A549 (cell line): ENCODE measurements around the gene PRKG1. TPM values are rescaled to one million over a fixed set of nuclear protein-coding genes. Genes with fewer than 3 reads are reported as not detected.
A peak's percentile ranks its signal among the peaks of the same experiment; 100 is the strongest.

Experiments
- ATAC-seq, 2 experiments: fragments of 200-7000 bp in 1 of 2; fragments of >200 bp in 1 of 2; cut with Nextera tagmentation in 1 of 2; cut with Tn5 transposase in 1 of 2; 3 replicates each; pipeline versions ENCODE4 v1.8.0 to v1.9.1; 2018 to 2020; ENCODE audit warnings: mild to moderate bottlenecking in 1 of 2, moderate library complexity in 1 of 2
- CTCF ChIA-PET: fragments of 300-600 bp; sonication (Branson Sonifier 250); formaldehyde crosslinking; extraction: SDS; loops from one replicate; lab custom pipeline; 2021; ENCODE audit warnings: antibody characterized with exemption, inconsistent platforms; lab: Yijun Ruan, JAX
- POLR2A ChIA-PET: fragments of 350-600 bp; formaldehyde crosslinking; extraction: SDS; loops from one replicate; lab custom pipeline; 2021; ENCODE audit warnings: antibody characterized with exemption, inconsistent platforms; lab: Yijun Ruan, JAX
- DNase-seq, 2 experiments: peaks; one replicate each; pipeline versions ENCODE4 v3.0.0 to v3.0.0-alpha.2; 2011 to 2016; ENCODE audit warnings: low read depth in 1 of 2, low spot score in 1 of 2
- FAIRE-seq: peaks from 2 replicates; lab custom pipeline; 2011; peaks lifted over from hg19 to GRCh38; lab: Jason Lieb, UNC
- H3K27ac ChIP-seq, 2 experiments: fragments of >200 bp; sonication (Bioruptor Twin); formaldehyde crosslinking; 3 replicates each; pipeline ENCODE4 v1.5.1; 2016 to 2017
- H3K4me1 ChIP-seq: fragments of >200 bp; sonication (Bioruptor Twin); formaldehyde crosslinking; 3 replicates; pipeline ENCODE4 v1.6.1; 2016
- H3K4me2 ChIP-seq: fragments of >200 bp; sonication (Bioruptor Twin); formaldehyde crosslinking; 3 replicates; pipeline ENCODE4 v1.6.1; 2016
- H3K4me3 ChIP-seq: fragments of >200 bp; sonication (Bioruptor Twin); formaldehyde crosslinking; 3 replicates; pipeline ENCODE4 v1.5.1; 2016
- H3K9me3 ChIP-seq: fragments of >200 bp; sonication (Bioruptor Twin); formaldehyde crosslinking; 3 replicates; pipeline ENCODE4 v1.6.1; 2016
- BHLHE40 ChIP-seq: IDR thresholded peaks from 2 replicates; pipeline ENCODE4 v1.6.1; 2012; ENCODE audit warnings: low read depth, low read length, inconsistent platforms
- CBX8 ChIP-seq: fragments of 200-600 bp; sonication (generic); IDR thresholded peaks from 2 replicates; pipeline ENCODE4 v1.6.1; 2016
- CEBPB ChIP-seq, 2 experiments: fragments of >200 bp in 1 of 2; sonication (Bioruptor Twin) in 1 of 2; formaldehyde crosslinking in 1 of 2; IDR thresholded peaks; 2 replicates each; pipeline ENCODE4 v1.6.1; 2012 to 2016
- CHD2 ChIP-seq: fragments of 150-350 bp; IDR thresholded peaks from 2 replicates; pipeline ENCODE4 v1.6.1; 2014; ENCODE audit warnings: low read length; ENCODE audit not compliant: partially characterized antibody
- EHMT2 ChIP-seq: fragments of 200-600 bp; sonication (generic); IDR thresholded peaks from 2 replicates; pipeline ENCODE4 v1.6.1; 2016; ENCODE audit warnings: antibody characterized with exemption, low read depth, mild to moderate bottlenecking, moderate library complexity
- ESRRA ChIP-seq: fragments of 150-350 bp; IDR thresholded peaks from 2 replicates; pipeline ENCODE4 v1.6.1; 2014; ENCODE audit warnings: mild to moderate bottlenecking, low read length, borderline replicate concordance
- FOSB ChIP-seq: fragments of 250-450 bp; sonication (Bioruptor Pico); IDR thresholded peaks from 2 replicates; pipeline ENCODE4 v1.5.0; 2020; ENCODE audit warnings: mild to moderate bottlenecking, moderate library complexity
- FOXS1 ChIP-seq: fragments of 250-450 bp; sonication (Bioruptor Pico); IDR thresholded peaks from 2 replicates; pipeline ENCODE4 v1.5.0; 2020; ENCODE audit warnings: mild to moderate bottlenecking, moderate library complexity
- GATA3 ChIP-seq: IDR thresholded peaks from 2 replicates; pipeline ENCODE4 v1.6.1; 2012; ENCODE audit warnings: borderline replicate concordance
- HOXB5 ChIP-seq: fragments of 250-450 bp; sonication (Bioruptor Pico); IDR thresholded peaks from 2 replicates; pipeline ENCODE4 v1.5.0; 2020; ENCODE audit warnings: mild to moderate bottlenecking, moderate library complexity
- JUN ChIP-seq, 2 experiments: fragments of >200 bp; sonication (Bioruptor Twin); formaldehyde crosslinking; IDR thresholded peaks; 2 replicates in 1 of 2; 3 replicates in 1 of 2; pipeline ENCODE4 v1.6.1; 2016 to 2017
- MYC ChIP-seq: IDR thresholded peaks from 2 replicates; pipeline ENCODE4 v1.6.1; 2012; ENCODE audit warnings: mild to moderate bottlenecking, inconsistent platforms, low read length, improper control_type of control experiment, borderline replicate concordance
- NFE2L2 ChIP-seq: fragments of 150-350 bp; conservative IDR thresholded peaks from 2 replicates; pipeline ENCODE4 v1.6.1; 2014; ENCODE audit warnings: low read length
- POLR2A ChIP-seq: IDR thresholded peaks from 2 replicates; pipeline ENCODE4 v1.6.1; 2012; ENCODE audit warnings: mild to moderate bottlenecking, low read length
- POLR2AphosphoS2 ChIP-seq: conservative IDR thresholded peaks from 2 replicates; pipeline ENCODE4 v1.6.1; 2012; ENCODE audit warnings: low read length, improper control_type of control experiment, inconsistent platforms
- RARB ChIP-seq: fragments of 250-450 bp; sonication (Bioruptor Pico); IDR thresholded peaks from 2 replicates; pipeline ENCODE4 v1.8.0; 2021; ENCODE audit warnings: mild to moderate bottlenecking, moderate library complexity
- RFX5 ChIP-seq: fragments of 450-650 bp; IDR thresholded peaks from 2 replicates; pipeline ENCODE4 v1.7.1; 2014; ENCODE audit warnings: antibody characterized with exemption, mild to moderate bottlenecking, moderate library complexity
- RNF2 ChIP-seq: fragments of 200-600 bp; sonication (generic); IDR thresholded peaks from 2 replicates; pipeline ENCODE4 v1.6.1; 2016; ENCODE audit warnings: low read depth, mild to moderate bottlenecking, antibody characterized with exemption, moderate library complexity, borderline replicate concordance
- SMC3 ChIP-seq: fragments of >200 bp; sonication (Bioruptor Twin); formaldehyde crosslinking; IDR thresholded peaks from 3 replicates; pipeline ENCODE4 v1.6.1; 2018; ENCODE audit warnings: inconsistent platforms
- TP53 ChIP-seq: fragments of 250-450 bp; sonication (Bioruptor Pico); IDR thresholded peaks from 2 replicates; pipeline ENCODE4 v1.5.0; 2021; ENCODE audit warnings: mild to moderate bottlenecking, moderate library complexity
- ZC3H11A ChIP-seq: fragments of 450-650 bp; IDR thresholded peaks from 2 replicates; pipeline ENCODE4 v1.6.1; 2014; ENCODE audit warnings: antibody characterized with exemption, mild to moderate bottlenecking
- ZNF302 ChIP-seq: fragments of 250-450 bp; sonication (Bioruptor Pico); IDR thresholded peaks from 2 replicates; pipeline ENCODE4 v1.9.0; 2021; ENCODE audit warnings: inconsistent platforms, mild to moderate bottlenecking, moderate library complexity
- ZSCAN20 ChIP-seq: fragments of 250-450 bp; sonication (Bioruptor Pico); IDR thresholded peaks from 2 replicates; pipeline ENCODE4 v1.8.0; 2022; ENCODE audit warnings: mild to moderate bottlenecking, moderate library complexity
- WGBS: methylation state at CpG from one replicate; pipeline ENCODE4 v1.1.6; 2017; ENCODE audit errors: missing lambda C conversion rate; 5-methylcytosine and 5-hydroxymethylcytosine counted together
- polyA plus RNA-seq, 4 experiments: library from polyadenylated mRNA; depleted of rRNA in 3 of 4; stranded (reverse); fragments of >200 nt; fragmentation: RNase III in 1 of 4; extraction: RNeasy Plus Mini Kit Qiagen cat#74134 plus additional on column Dnase treatment in 1 of 4; gene quantifications; 2 replicates in 3 of 4; 3 replicates in 1 of 4; pipeline ENCODE4 v1.2.3, GENCODE V29; 2011 to 2017
- TF ChIP-seq, protein P1 (sequence below): fragments of 250-450 bp; sonication (Bioruptor Pico); IDR thresholded peaks from 2 replicates; pipeline ENCODE4 v1.5.0; 2021; ENCODE audit warnings: mild to moderate bottlenecking, moderate library complexity, borderline replicate concordance
- TF ChIP-seq, protein P2 (sequence below): fragments of >200 bp; sonication (Bioruptor Twin); formaldehyde crosslinking; IDR thresholded peaks from 2 replicates; pipeline ENCODE4 v1.6.1; 2016

Gene PRKG1
- polyA plus RNA-seq, 2 of the 4 experiments (the other 2 are of a cell fraction) = not detected

GRCh38 chr10:52063159-52063558 is 988.9 kb downstream of the PRKG1 start:
- Histone ChIP-seq H3K4me3 (no peak overlapping the region), H3K9me3 (no peaks in the 10 kb centered on the region), H3K4me2 (no peak overlapping the region), H3K4me1 (no peaks in the 10 kb centered on the region), H3K27ac (no peak overlapping the region)
- FAIRE-seq (no peak), ATAC-seq (no peak), DNase-seq (no peak)
- TF ChIP-seq, protein P1, sequence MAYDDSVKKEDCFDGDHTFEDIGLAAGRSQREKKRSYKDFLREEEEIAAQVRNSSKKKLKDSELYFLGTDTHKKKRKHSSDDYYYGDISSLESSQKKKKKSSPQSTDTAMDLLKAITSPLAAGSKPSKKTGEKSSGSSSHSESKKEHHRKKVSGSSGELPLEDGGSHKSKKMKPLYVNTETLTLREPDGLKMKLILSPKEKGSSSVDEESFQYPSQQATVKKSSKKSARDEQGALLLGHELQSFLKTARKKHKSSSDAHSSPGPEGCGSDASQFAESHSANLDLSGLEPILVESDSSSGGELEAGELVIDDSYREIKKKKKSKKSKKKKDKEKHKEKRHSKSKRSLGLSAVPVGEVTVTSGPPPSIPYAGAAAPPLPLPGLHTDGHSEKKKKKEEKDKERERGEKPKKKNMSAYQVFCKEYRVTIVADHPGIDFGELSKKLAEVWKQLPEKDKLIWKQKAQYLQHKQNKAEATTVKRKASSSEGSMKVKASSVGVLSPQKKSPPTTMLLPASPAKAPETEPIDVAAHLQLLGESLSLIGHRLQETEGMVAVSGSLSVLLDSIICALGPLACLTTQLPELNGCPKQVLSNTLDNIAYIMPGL = no peak
- TF ChIP-seq GATA3 = no peak
- TF ChIP-seq POLR2A = no peak
- TF ChIP-seq EHMT2 = no peak
- TF ChIP-seq CBX8 = no peak
- TF ChIP-seq FOSB (CRISPR knock-in tag) = no peak
- TF ChIP-seq ZNF302 (CRISPR knock-in tag) = no peak
- CTCF ChIA-PET = no interaction called here
- WGBS = 47% methylated on average over 7 of the region's 10 CpGs
- POLR2A ChIA-PET = no interaction called here

DNA sequence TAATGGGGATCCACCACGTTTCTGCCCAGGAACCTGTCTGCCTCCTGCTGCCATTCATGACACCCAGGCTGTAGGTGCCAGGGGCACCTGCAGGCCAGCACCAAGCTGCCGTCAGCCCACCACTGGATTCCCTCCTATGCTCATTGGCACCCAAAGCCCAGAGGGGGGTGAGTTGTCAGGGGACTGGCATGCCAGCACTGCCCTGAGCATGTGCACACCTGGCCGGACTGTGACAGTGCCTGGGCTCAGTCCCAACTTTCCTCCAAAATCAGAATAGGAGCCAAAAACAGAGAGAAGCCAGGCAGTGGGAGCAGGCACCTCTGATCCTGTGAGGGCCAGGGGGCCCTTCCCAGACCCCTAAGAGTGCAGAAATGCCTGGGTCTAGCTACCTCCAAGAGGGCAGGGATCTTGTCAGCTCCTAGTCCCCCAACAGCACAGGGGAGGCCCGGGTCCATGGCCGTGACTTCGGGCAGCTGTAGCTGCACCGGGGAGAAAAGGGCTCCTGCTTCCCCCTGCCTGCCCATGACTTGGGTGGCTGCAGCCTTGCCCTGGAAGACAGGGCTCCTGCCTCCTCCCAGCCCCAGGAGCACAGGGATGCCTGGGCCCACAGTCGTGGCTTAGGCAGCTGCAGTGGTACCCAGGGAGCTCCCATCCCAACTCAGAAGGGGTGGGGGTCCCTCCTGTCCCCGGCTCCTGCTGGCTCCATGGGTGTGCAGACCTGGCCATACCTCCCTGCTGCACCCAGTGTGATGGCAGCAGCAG is 990.0 kb downstream of the PRKG1 start:
- Histone ChIP-seq H3K4me3 (no peak overlapping the region), H3K9me3 (no peaks in the 10 kb centered on the region), H3K4me2 (no peak overlapping the region), H3K4me1 (no peaks in the 10 kb centered on the region), H3K27ac (no peak overlapping the region)
- ATAC-seq = peak in 1 of 2 experiments; percentile 43; a peak in 2 of 6 replicates
- whole genome bisulfite sequencing = 20% methylated on average over 2 of the region's 9 CpGs
- CTCF ChIA-PET = no interaction called here
- POLR2A ChIA-PET = no interaction called here
- no peak for DNase-seq
- no peak for FAIRE-seq
- TF ChIP-seq RNF2 (no peak), JUN (IDR thresholded peaks at IDR 0.05) (no peak), CEBPB (IDR thresholded peaks at IDR 0.05) (no peak), CHD2 (no peak), HOXB5 (no peak), NFE2L2 (no peak), FOXS1 (no peak), ZC3H11A (no peak), POLR2AphosphoS2 (no peak), TP53 (CRISPR knock-in tag) (no peak), RFX5 (no peak), MYC (no peak), SMC3 (no peak), ZSCAN20 (CRISPR knock-in tag) (no peak), BHLHE40 (no peak), ESRRA (no peak), RARB (no peak), ZNF302 (CRISPR knock-in tag) (no peak)
- TF ChIP-seq, protein P1 = no peak
- TF ChIP-seq, protein P2, sequence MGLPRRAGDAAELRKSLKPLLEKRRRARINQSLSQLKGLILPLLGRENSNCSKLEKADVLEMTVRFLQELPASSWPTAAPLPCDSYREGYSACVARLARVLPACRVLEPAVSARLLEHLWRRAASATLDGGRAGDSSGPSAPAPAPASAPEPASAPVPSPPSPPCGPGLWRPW = no peak
